Tracheal epithelial cell (primary cell): ENCODE data around the gene SPIN2B. TPM values are rescaled to one million over a fixed set of nuclear protein-coding genes. Genes with fewer than 3 reads are reported as not detected.

Experiments used
- total RNA-seq: library from RNA; depleted of rRNA; stranded (reverse); fragments of >200 nt; gene quantifications from 2 replicates; pipeline ENCODE4 v1.2.1, GENCODE V29; 2014

The SPIN2B gene
- total RNA-seq = 1.1 and 2.9 TPM in 2 replicates

DNA sequence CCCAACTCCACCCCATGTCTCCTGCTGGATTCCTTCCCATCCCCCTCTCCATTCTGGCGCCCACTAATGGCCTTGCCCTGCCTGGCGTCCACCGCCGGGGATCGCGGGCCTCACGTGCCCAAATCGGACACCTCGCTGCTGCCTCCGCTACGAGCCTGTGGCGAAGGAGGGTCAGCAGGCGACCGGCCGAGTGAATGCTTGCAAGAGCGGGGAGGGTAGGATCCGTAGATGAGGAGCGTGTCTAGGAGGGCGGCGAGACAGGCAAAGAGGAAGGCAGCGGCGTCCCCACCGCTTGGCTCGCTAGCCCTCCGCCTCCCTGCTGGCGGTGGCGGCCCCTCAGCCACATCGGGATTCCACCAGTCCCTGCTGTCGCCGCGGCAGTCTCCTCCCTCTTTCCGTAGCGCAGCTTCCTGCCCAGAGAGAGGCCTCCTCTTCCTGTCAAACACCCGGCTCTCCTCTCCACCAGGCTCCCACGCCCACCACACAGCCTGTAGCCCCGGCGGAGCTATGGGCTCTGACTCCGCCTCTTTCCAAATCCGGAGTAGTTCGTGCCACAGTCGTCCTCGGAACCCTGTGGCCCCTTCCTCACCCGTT, at the start of gene SPIN2B:
Gene SPIN2B, minus strand, starts transcription at position 387 of the 594 bp plus-strand sequence.

DNA sequence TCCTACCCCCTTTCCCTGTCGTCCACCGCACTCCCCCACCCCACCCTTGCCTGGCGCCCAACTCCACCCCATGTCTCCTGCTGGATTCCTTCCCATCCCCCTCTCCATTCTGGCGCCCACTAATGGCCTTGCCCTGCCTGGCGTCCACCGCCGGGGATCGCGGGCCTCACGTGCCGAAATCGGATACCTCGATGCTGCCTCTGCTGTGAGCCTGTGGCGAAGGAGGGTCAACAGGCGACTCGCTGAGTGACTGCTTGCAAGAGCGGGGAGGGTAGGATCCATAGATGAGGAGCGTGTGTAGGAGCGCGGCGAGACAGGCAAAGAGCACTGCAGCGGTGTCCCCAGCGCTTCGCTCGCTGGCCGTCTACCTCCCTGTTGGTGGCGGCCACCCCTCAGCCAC, 15.7 kb upstream of the SPIN2B start, which contains the start of gene SPIN2A:
Gene SPIN2A, minus strand, starts transcription at position 325 of the 400 bp plus-strand sequence. CDS start 800 bp downstream, outside the sequence.

Other genes starting within 250 kb of the SPIN2B start
- 4.8 and 6.0 TPM in 2 replicates for gene SPIN3, start 126.0 kb downstream of the SPIN2B start, total RNA-seq
- not detected in 2 replicates for gene SPIN2A, start 15.8 kb upstream of the SPIN2B start, total RNA-seq
- gene FAAH2, start 165.2 kb upstream of the SPIN2B start, total RNA-seq = 3.6 and 10.8 TPM in 2 replicates